Hepatocyte (in vitro differentiated cells): ENCODE data around the gene BACH2. TPM values are rescaled to one million over a fixed set of nuclear protein-coding genes. Genes with fewer than 3 reads are reported as not detected.

ENCODE experiments used
- DNase-seq: peaks from one replicate; pipeline ENCODE4 v3.0.0-alpha.2; 2016; ENCODE audit warnings: low spot score
- H2AFZ ChIP-seq: fragments of 200-600 bp; sonication (generic); 2 replicates; pipeline ENCODE4 v1.6.0; 2016; ENCODE audit warnings: antibody characterized with exemption, mild to moderate bottlenecking
- H3K27ac ChIP-seq: fragments of 200-600 bp; sonication (generic); 2 replicates; pipeline ENCODE4 v1.5.1; 2016; ENCODE audit warnings: mild to moderate bottlenecking
- H3K27me3 ChIP-seq: fragments of 200-600 bp; sonication (generic); 2 replicates; pipeline ENCODE4 v1.6.1; 2016
- H3K36me3 ChIP-seq: fragments of 200-600 bp; sonication (generic); replicated peaks from 2 replicates; pipeline ENCODE4 v1.5.1; 2016; ENCODE audit warnings: low read depth; ENCODE audit not compliant: insufficient read depth
- H3K4me1 ChIP-seq: fragments of 200-600 bp; sonication (generic); 2 replicates; pipeline ENCODE4 v1.5.1; 2016; ENCODE audit warnings: mild to moderate bottlenecking, moderate library complexity; ENCODE audit not compliant: insufficient read depth
- H3K4me2 ChIP-seq: fragments of 200-600 bp; sonication (generic); 2 replicates; pipeline ENCODE4 v1.6.0; 2016
- H3K4me3 ChIP-seq: fragments of 200-600 bp; sonication (generic); 2 replicates; pipeline ENCODE4 v1.5.1; 2016; ENCODE audit warnings: mild to moderate bottlenecking
- H3K79me2 ChIP-seq: fragments of 200-600 bp; sonication (generic); 2 replicates; pipeline ENCODE4 v1.6.0; 2017; ENCODE audit warnings: mild to moderate bottlenecking
- H3K9me2 ChIP-seq: fragments of 200-600 bp; sonication (generic); replicated peaks from 2 replicates; pipeline ENCODE4 v1.6.0; 2017; ENCODE audit warnings: mild to moderate bottlenecking; ENCODE audit not compliant: insufficient read depth
- H3K9me3 ChIP-seq: fragments of 200-600 bp; sonication (generic); 2 replicates; pipeline ENCODE4 v1.5.1; 2016; ENCODE audit warnings: low read depth, mild to moderate bottlenecking
- H4K20me1 ChIP-seq: fragments of 200-600 bp; sonication (generic); 2 replicates; pipeline ENCODE4 v1.6.0; 2016; ENCODE audit warnings: mild to moderate bottlenecking; ENCODE audit not compliant: insufficient read depth, poor library complexity, severe bottlenecking
- CTCF ChIP-seq: fragments of 200-600 bp; sonication (generic); IDR thresholded peaks from 2 replicates; pipeline ENCODE4 v1.5.1; 2016; ENCODE audit warnings: antibody characterized with exemption, mild to moderate bottlenecking; ENCODE audit not compliant: poor library complexity
- EZH2 ChIP-seq: fragments of 200-600 bp; sonication (generic); IDR thresholded peaks from 2 replicates; pipeline ENCODE4 v1.6.1; 2016; ENCODE audit warnings: antibody characterized with exemption, mild to moderate bottlenecking, borderline replicate concordance
- EZH2phosphoT487 ChIP-seq: fragments of 200-600 bp; sonication (generic); IDR thresholded peaks from one replicate; pipeline ENCODE4 v1.6.1; 2018; ENCODE audit warnings: antibody characterized with exemption, mild to moderate bottlenecking, low read depth, moderate library complexity; ENCODE audit not compliant: unreplicated experiment, severe bottlenecking
- WGBS: methylation state at CpG from one replicate; pipeline ENCODE4 v1.1.6; 2016; ENCODE audit warnings: low lambda C conversion rate; ENCODE audit errors: missing lambda C conversion rate; 5-methylcytosine and 5-hydroxymethylcytosine counted together
- polyA plus RNA-seq: library from polyadenylated mRNA; unstranded; fragments of >200 nt; fragmentation: Nextera tagmentation; extraction: Ambion mirVana; gene quantifications from 2 replicates; pipeline ENCODE4 v1.2.1, GENCODE V29; 2016
- total RNA-seq: library from RNA; depleted of rRNA; stranded (reverse); fragments of >200 nt; gene quantifications from 2 replicates; pipeline ENCODE4 v1.2.3, GENCODE V29; 2014

The BACH2 gene
- total and polyA plus RNA-seq, 2 experiments from 2014 or later = 2.3 to 2.6 TPM

GRCh38 chr6:90098627-90099026, 198.0 kb downstream of the BACH2 start:
- Histone ChIP-seq H3K27ac (peak overlapping the region; percentile 72), H3K79me2 (no peaks in the 10 kb centered on the region), H3K9me3 (no peaks in the 10 kb centered on the region), H3K27me3 (no peaks in the 10 kb centered on the region), H3K9me2 (no peaks in the 10 kb centered on the region), H4K20me1 (no peaks in the 10 kb centered on the region), H2AFZ (no peak overlapping the region), H3K4me2 (peak overlapping the region; percentile 0), H3K4me3 (no peak overlapping the region), H3K4me1 (no peaks in the 10 kb centered on the region), H3K36me3 (no peaks in the 10 kb centered on the region)
- TF ChIP-seq EZH2phosphoT487 = no peak
- no peak for TF ChIP-seq CTCF
- no peak for TF ChIP-seq EZH2
- 77% methylated on average over 6 of the region's 6 CpGs for WGBS
- DNase-seq = no peak

- H3K4me2 ChIP-seq = peak overlapping the region; percentile 26
- no peaks in the 10 kb centered on the region for H3K27me3 ChIP-seq
- peak overlapping the region; percentile 72 for H3K27ac ChIP-seq
- peak; percentile 57 for TF ChIP-seq CTCF
- no peak for TF ChIP-seq EZH2
- no peak for TF ChIP-seq EZH2phosphoT487
- no peaks in the 10 kb centered on the region for H4K20me1 ChIP-seq
- H2AFZ ChIP-seq = no peak overlapping the region
- peak; percentile 66 for DNase-seq
- no peaks in the 10 kb centered on the region for H3K36me3 ChIP-seq
- no peaks in the 10 kb centered on the region for H3K9me3 ChIP-seq
- H3K9me2 ChIP-seq = no peaks in the 10 kb centered on the region
- H3K4me1 ChIP-seq = no peaks in the 10 kb centered on the region
- H3K79me2 ChIP-seq = no peaks in the 10 kb centered on the region
- no peak overlapping the region for H3K4me3 ChIP-seq
- 43% methylated on average over 4 of the region's 4 CpGs for WGBS
Measured at GRCh38 chr6:90098001-90098531, 198.6 kb downstream of the BACH2 start.

GRCh38 chr6:90097356-90097755, 199.3 kb downstream of the BACH2 start:
- Histone ChIP-seq H3K9me3 (no peaks in the 10 kb centered on the region), H2AFZ (no peak overlapping the region), H3K4me2 (peak overlapping the region; percentile 26)

More at GRCh38 chr6:90097356-90097755, 199.3 kb downstream of the BACH2 start:
- TF ChIP-seq CTCF (no peak), EZH2phosphoT487 (no peak), EZH2 (no peak)
- Histone ChIP-seq H4K20me1 (no peaks in the 10 kb centered on the region), H3K4me3 (no peak overlapping the region), H3K27ac (peak overlapping the region; percentile 6), H3K9me2 (no peaks in the 10 kb centered on the region), H3K36me3 (no peaks in the 10 kb centered on the region), H3K4me1 (no peaks in the 10 kb centered on the region), H3K79me2 (no peaks in the 10 kb centered on the region), H3K27me3 (no peaks in the 10 kb centered on the region)
- DNase-seq = no peak
- WGBS = 82% methylated on average over 7 of the region's 7 CpGs
